Neural cell (in vitro differentiated cells): ENCODE data around the gene AFF3. TPM values are rescaled to one million over a fixed set of nuclear protein-coding genes. Genes with fewer than 3 reads are reported as not detected.

Experiments
- H2AFZ ChIP-seq: fragments of 200-600, 300-800 bp; sonication (generic), shearing (Covaris generic); 2 replicates; pipeline ENCODE4 v1.6.0; 2014; ENCODE audit warnings: low read depth, mild to moderate bottlenecking, antibody characterized with exemption, low read length, moderate library complexity
- H3F3A ChIP-seq: fragments of 200-600 bp; shearing (Covaris generic); 2 replicates; pipeline ENCODE4 v1.6.1; 2016; ENCODE audit warnings: mild to moderate bottlenecking, moderate library complexity, mixed read lengths, antibody characterized with exemption, low read length; ENCODE audit not compliant: insufficient read depth, poor library complexity, severe bottlenecking
- H3K27ac ChIP-seq: fragments of 200-600, 300-800 bp; sonication (generic), shearing (Covaris generic); 2 replicates; pipeline ENCODE4 v1.5.1; 2014; ENCODE audit warnings: mild to moderate bottlenecking, low read length, moderate library complexity
- H3K27me3 ChIP-seq: fragments of 300-800, 200-600 bp; sonication (generic), shearing (Covaris generic); 2 replicates; pipeline ENCODE4 v1.6.0; 2014; ENCODE audit warnings: mild to moderate bottlenecking, low read depth, low read length, moderate library complexity; ENCODE audit not compliant: insufficient read depth
- H3K36me3 ChIP-seq: fragments of 300-800, 200-600 bp; sonication (generic), shearing (Covaris generic); 2 replicates; pipeline ENCODE4 v1.5.1; 2014; ENCODE audit warnings: mild to moderate bottlenecking, antibody characterized with exemption, low read length, moderate library complexity; ENCODE audit not compliant: insufficient read depth
- H3K4me2 ChIP-seq: fragments of 300-800, 200-600 bp; sonication (generic), shearing (Covaris generic); 2 replicates; pipeline ENCODE4 v1.6.0; 2014; ENCODE audit warnings: mild to moderate bottlenecking, low read length
- H3K4me3 ChIP-seq: fragments of 300-800, 200-600 bp; sonication (generic), shearing (Covaris generic); 2 replicates; pipeline ENCODE4 v1.5.1; 2014; ENCODE audit warnings: mild to moderate bottlenecking, low read length, moderate library complexity
- H3K79me2 ChIP-seq: fragments of 200-600 bp; shearing (Covaris generic); replicated peaks from 2 replicates; pipeline ENCODE4 v1.6.0; 2014; ENCODE audit warnings: mild to moderate bottlenecking, low read length, moderate library complexity; ENCODE audit not compliant: insufficient read depth
- H3K9ac ChIP-seq: fragments of 300-800, 200-600 bp; sonication (generic), shearing (Covaris generic); 2 replicates; pipeline ENCODE4 v1.6.1; 2016; ENCODE audit warnings: mild to moderate bottlenecking, low read length, mixed read lengths
- H3K9me2 ChIP-seq: fragments of 200-600 bp; shearing (Covaris generic); 2 replicates; pipeline ENCODE4 v1.6.1; 2016; ENCODE audit warnings: mild to moderate bottlenecking, low read length, mixed read lengths; ENCODE audit not compliant: insufficient read depth
- H3K9me3 ChIP-seq: fragments of 200-600, 300-800 bp; sonication (generic), shearing (Covaris generic); 2 replicates; pipeline ENCODE4 v1.6.1; 2016; ENCODE audit warnings: mild to moderate bottlenecking, mixed run types, low read length, moderate library complexity, mixed read lengths
- H4K20me1 ChIP-seq: fragments of 200-600 bp; shearing (Covaris generic); 2 replicates; pipeline ENCODE4 v1.6.1; 2016; ENCODE audit warnings: mild to moderate bottlenecking, mixed run types; ENCODE audit not compliant: insufficient read depth
- EP300 ChIP-seq: fragments of 450-650 bp; conservative IDR thresholded peaks from 2 replicates; pipeline ENCODE4 v1.6.1; 2014; ENCODE audit warnings: antibody characterized with exemption, mild to moderate bottlenecking, moderate library complexity; ENCODE audit not compliant: poor library complexity, severe bottlenecking
- EZH2 ChIP-seq: fragments of 200-600, 300-800 bp; shearing (Covaris generic), sonication (generic); IDR thresholded peaks from 2 replicates; pipeline ENCODE4 v1.6.1; 2014; ENCODE audit warnings: antibody characterized with exemption, low read length, borderline replicate concordance, mild to moderate bottlenecking; ENCODE audit not compliant: insufficient read depth, poor library complexity, severe bottlenecking
- MXI1 ChIP-seq: fragments of 450-650 bp; conservative IDR thresholded peaks from 2 replicates; pipeline ENCODE4 v1.6.1; 2014; ENCODE audit warnings: antibody characterized with exemption, mild to moderate bottlenecking; ENCODE audit not compliant: poor library complexity, severe bottlenecking
- POLR2AphosphoS5 ChIP-seq: IDR thresholded peaks from 2 replicates; pipeline ENCODE4 v1.6.1; 2012
- RAD21 ChIP-seq: fragments of 450-650 bp; conservative IDR thresholded peaks from 2 replicates; pipeline ENCODE4 v1.6.1; 2014; ENCODE audit warnings: antibody characterized with exemption, mild to moderate bottlenecking, moderate library complexity
- SMC3 ChIP-seq: fragments of 450-650 bp; conservative IDR thresholded peaks from 2 replicates; pipeline ENCODE4 v1.6.1; 2014; ENCODE audit warnings: antibody characterized with exemption, mild to moderate bottlenecking, moderate library complexity; ENCODE audit not compliant: poor library complexity
- TAF1 ChIP-seq: IDR thresholded peaks from 2 replicates; pipeline ENCODE4 v1.6.1; 2012; ENCODE audit warnings: low read depth
- polyA plus RNA-seq: library from polyadenylated mRNA; depleted of rRNA; stranded (reverse); fragments of >200 nt; gene quantifications from 2 replicates; pipeline ENCODE4 v1.2.3, GENCODE V29; 2014
- TF ChIP-seq, protein P1 (sequence below): fragments of 450-650 bp; IDR thresholded peaks from 2 replicates; pipeline ENCODE4 v1.5.1; 2014; ENCODE audit warnings: antibody characterized with exemption, mild to moderate bottlenecking, moderate library complexity; ENCODE audit not compliant: poor library complexity, severe bottlenecking
- TF ChIP-seq, protein P2 (sequence below): IDR thresholded peaks from 2 replicates; pipeline ENCODE4 v1.6.1; 2012; ENCODE audit warnings: borderline replicate concordance

AFF3 gene
- polyA plus RNA-seq, 1 donor from 2014 or later, result 5.1 TPM

DNA sequence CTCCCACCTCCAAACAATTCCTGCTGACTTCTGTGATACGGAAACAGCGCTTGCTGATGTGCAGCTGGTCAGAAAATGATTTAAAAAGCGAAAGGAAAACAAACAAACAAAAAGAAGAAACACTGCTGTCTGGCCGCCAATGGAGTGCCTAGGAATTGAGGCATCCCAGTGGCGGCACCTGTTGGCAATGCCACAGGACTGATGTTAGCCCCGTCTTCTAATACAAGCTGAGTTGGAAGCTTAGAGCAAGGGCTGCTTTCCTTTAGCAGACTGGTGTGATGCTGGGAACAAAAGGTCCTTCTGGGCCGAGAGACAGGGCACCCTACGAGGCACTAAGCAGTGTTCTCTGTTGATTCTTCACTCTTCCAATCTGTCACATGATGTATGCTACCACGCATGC lies 489.0 kb downstream of the AFF3 start:
- Histone ChIP-seq H3K27me3 (no peaks in the 10 kb centered on the region), H3K9me3 (no peaks in the 10 kb centered on the region), H4K20me1 (no peaks in the 10 kb centered on the region), H3K9ac (no peak overlapping the region), H3F3A (no peaks in the 10 kb centered on the region), H3K9me2 (no peaks in the 10 kb centered on the region), H3K36me3 (no peaks in the 10 kb centered on the region), H3K4me2 (no peak overlapping the region), H3K27ac (no peak overlapping the region), H3K79me2 (no peaks in the 10 kb centered on the region), H2AFZ (no peak overlapping the region), H3K4me3 (no peak overlapping the region)
- TF ChIP-seq MXI1 (no peak), TAF1 (no peak), RAD21 (no peak), EP300 (no peak), EZH2 (no peak), SMC3 (no peak)
- TF ChIP-seq, protein P1, sequence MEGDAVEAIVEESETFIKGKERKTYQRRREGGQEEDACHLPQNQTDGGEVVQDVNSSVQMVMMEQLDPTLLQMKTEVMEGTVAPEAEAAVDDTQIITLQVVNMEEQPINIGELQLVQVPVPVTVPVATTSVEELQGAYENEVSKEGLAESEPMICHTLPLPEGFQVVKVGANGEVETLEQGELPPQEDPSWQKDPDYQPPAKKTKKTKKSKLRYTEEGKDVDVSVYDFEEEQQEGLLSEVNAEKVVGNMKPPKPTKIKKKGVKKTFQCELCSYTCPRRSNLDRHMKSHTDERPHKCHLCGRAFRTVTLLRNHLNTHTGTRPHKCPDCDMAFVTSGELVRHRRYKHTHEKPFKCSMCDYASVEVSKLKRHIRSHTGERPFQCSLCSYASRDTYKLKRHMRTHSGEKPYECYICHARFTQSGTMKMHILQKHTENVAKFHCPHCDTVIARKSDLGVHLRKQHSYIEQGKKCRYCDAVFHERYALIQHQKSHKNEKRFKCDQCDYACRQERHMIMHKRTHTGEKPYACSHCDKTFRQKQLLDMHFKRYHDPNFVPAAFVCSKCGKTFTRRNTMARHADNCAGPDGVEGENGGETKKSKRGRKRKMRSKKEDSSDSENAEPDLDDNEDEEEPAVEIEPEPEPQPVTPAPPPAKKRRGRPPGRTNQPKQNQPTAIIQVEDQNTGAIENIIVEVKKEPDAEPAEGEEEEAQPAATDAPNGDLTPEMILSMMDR, result no peak

DNA sequence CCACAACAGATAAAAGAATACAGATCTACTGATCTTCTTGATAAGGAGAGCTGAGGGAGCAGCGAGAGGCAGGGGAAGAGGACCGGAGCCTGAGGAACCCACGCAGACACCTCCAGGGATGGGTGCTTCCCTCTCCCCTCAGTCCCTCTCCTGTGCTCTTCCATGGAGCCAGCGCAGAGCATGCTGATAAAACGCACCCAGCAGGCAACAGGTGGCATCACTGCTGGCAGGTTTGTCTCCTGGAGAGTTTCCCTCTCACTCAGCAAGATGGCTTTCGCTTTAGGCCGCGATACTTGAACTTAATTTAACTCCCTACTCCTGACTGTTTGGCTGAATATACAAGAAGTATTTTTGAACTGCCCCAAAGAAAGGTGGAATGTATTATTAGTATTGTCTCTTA lies 489.5 kb downstream of the AFF3 start:
- H3K79me2 ChIP-seq, result no peaks in the 10 kb centered on the region
- H3K4me3 ChIP-seq, result no peak overlapping the region
- no peak overlapping the region for H3K9ac ChIP-seq
- H3K9me2 ChIP-seq, result no peaks in the 10 kb centered on the region
- H3K27me3 ChIP-seq, result no peaks in the 10 kb centered on the region
- no peaks in the 10 kb centered on the region for H3K36me3 ChIP-seq
- H3F3A ChIP-seq, result no peaks in the 10 kb centered on the region
- H3K9me3 ChIP-seq, result no peaks in the 10 kb centered on the region
- no peaks in the 10 kb centered on the region for H4K20me1 ChIP-seq
- H3K27ac ChIP-seq, result no peak overlapping the region
- TF ChIP-seq MXI1 (no peak), RAD21 (no peak), EP300 (no peak), EZH2 (no peak), TAF1 (no peak), POLR2AphosphoS5 (no peak), SMC3 (no peak)
- TF ChIP-seq, protein P1, result no peak
- TF ChIP-seq, protein P2, sequence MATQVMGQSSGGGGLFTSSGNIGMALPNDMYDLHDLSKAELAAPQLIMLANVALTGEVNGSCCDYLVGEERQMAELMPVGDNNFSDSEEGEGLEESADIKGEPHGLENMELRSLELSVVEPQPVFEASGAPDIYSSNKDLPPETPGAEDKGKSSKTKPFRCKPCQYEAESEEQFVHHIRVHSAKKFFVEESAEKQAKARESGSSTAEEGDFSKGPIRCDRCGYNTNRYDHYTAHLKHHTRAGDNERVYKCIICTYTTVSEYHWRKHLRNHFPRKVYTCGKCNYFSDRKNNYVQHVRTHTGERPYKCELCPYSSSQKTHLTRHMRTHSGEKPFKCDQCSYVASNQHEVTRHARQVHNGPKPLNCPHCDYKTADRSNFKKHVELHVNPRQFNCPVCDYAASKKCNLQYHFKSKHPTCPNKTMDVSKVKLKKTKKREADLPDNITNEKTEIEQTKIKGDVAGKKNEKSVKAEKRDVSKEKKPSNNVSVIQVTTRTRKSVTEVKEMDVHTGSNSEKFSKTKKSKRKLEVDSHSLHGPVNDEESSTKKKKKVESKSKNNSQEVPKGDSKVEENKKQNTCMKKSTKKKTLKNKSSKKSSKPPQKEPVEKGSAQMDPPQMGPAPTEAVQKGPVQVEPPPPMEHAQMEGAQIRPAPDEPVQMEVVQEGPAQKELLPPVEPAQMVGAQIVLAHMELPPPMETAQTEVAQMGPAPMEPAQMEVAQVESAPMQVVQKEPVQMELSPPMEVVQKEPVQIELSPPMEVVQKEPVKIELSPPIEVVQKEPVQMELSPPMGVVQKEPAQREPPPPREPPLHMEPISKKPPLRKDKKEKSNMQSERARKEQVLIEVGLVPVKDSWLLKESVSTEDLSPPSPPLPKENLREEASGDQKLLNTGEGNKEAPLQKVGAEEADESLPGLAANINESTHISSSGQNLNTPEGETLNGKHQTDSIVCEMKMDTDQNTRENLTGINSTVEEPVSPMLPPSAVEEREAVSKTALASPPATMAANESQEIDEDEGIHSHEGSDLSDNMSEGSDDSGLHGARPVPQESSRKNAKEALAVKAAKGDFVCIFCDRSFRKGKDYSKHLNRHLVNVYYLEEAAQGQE, result no peak
- no peak overlapping the region for H2AFZ ChIP-seq
- no peak overlapping the region for H3K4me2 ChIP-seq
